HG02852 (cell line): ENCODE results near the gene PHYH.
"Not testable (repeated sequence)": the region's sequence is repeated elsewhere in the genome, so short reads cannot be mapped to it uniquely, and the experiment has no call there.

Source experiments
- ATAC-seq: cut with Tn5 transposase; IDR thresholded peaks from one replicate; pipeline ENCODE4 v1.9.1; 2021; ENCODE audit warnings: mild to moderate bottlenecking, moderate library complexity; ENCODE audit not compliant: unreplicated experiment

PHYH gene

GRCh38 chr10:13276146-13276545, 23.7 kb downstream of the PHYH start:
- not testable (repeated sequence) for ATAC-seq

- no peak for ATAC-seq
Observed at GRCh38 chr10:13272164-13272571, 27.7 kb downstream of the PHYH start.

GRCh38 chr10:13271552-13272163, 28.2 kb downstream of the PHYH start:
- no peak for ATAC-seq

- ATAC-seq: no peak
Observed at GRCh38 chr10:13270877-13271551, 28.9 kb downstream of the PHYH start.

GRCh38 chr10:13268841-13269240, 31.0 kb downstream of the PHYH start:
- no peak for ATAC-seq

- ATAC-seq: no peak
Observed at GRCh38 chr10:13268310-13268709, 31.6 kb downstream of the PHYH start.

GRCh38 chr10:13263591-13263990, 36.3 kb downstream of the PHYH start:
- no peak for ATAC-seq

- ATAC-seq: no peak
Observed at GRCh38 chr10:13262433-13262832, 37.4 kb downstream of the PHYH start.

GRCh38 chr10:13257621-13258140, 42.2 kb downstream of the PHYH start:
- no peak for ATAC-seq

GRCh38 chr10:13256627-13257026, 43.2 kb downstream of the PHYH start:
- ATAC-seq: no peak

GRCh38 chr10:13253726-13254125, 46.1 kb downstream of the PHYH start:
- ATAC-seq: no peak

GRCh38 chr10:13247784-13248183, 52.1 kb downstream of the PHYH start:
- ATAC-seq: no peak

GRCh38 chr10:13247246-13247645, 52.6 kb downstream of the PHYH start:
- no peak for ATAC-seq

- not testable (repeated sequence) for ATAC-seq
Observed at GRCh38 chr10:13242260-13242659, 57.6 kb downstream of the PHYH start.

- ATAC-seq: no peak
Observed at GRCh38 chr10:13241613-13242012, 58.3 kb downstream of the PHYH start.

- no peak for ATAC-seq
Observed at GRCh38 chr10:13239923-13240322, 59.9 kb downstream of the PHYH start.

GRCh38 chr10:13238271-13239077, 61.4 kb downstream of the PHYH start:
- no peak for ATAC-seq

GRCh38 chr10:13236638-13237037, 63.2 kb downstream of the PHYH start:
- no peak for ATAC-seq

GRCh38 chr10:13234736-13235135, 65.1 kb downstream of the PHYH start:
- not testable (repeated sequence) for ATAC-seq

- no peak for ATAC-seq
Observed at GRCh38 chr10:13234172-13234571, 65.7 kb downstream of the PHYH start, which contains the start of gene UCMA. Gene UCMA (minus strand): TSS chr10:13234374. CDS start chr10:13234258, 116 bp downstream.

- no peak for ATAC-seq
Observed at GRCh38 chr10:13233358-13233757, 66.5 kb downstream of the PHYH start.

GRCh38 chr10:13231808-13232207, 68.1 kb downstream of the PHYH start:
- ATAC-seq: no peak
